ENCODE results near the gene STIL. TPM values are rescaled to one million over a fixed set of nuclear protein-coding genes. Genes with fewer than 3 reads are reported as not detected.

STIL gene
- polyA plus RNA-seq, 2 of the 4 experiments (the other 2 are of a cell fraction) = 10.1 to 21.7 TPM

DNA sequence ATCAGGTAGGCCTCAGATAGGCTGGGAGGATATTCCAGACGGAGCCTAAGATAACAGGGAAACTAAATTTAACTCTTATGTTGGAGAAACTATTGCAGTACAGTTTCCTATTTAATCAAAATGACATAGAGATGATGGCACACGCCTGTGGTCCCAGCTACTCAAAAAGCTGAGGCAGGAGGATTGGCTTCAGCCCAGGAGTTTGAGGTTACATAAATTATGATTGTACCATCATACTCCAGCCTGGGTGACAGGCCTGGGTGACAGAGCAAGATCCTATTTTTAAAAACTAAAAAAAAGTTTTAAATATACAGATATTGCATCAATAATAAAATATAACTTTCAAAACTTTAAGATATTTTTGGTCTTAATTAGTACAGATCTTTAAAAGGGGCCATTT lies 56.7 kb downstream of the STIL start:
- POLR2A ChIA-PET = no interaction called here
- no peak for FAIRE-seq
- Histone ChIP-seq H3K27ac (no peak overlapping the region), H3K4me3 (no peak overlapping the region), H3K4me1 (peaks cover 6% of the 10 kb centered on the region; the same call in 1 of the 3 replicates), H3K4me2 (no peak overlapping the region), H3K9me3 (no peaks in the 10 kb centered on the region)
- DNase-seq (ENCODE audit: low read depth in 1 of 2, low spot score in 1 of 2) = no peak
- ATAC-seq = no peak
- WGBS (ENCODE audit: missing lambda C conversion rate) = 95% methylated on average over 2 of the region's 2 CpGs
- CTCF ChIA-PET = interaction anchor here (1.2 to 3.5 kb wide), 2 partner anchors 64 to 78 kb away, joined by 6 to 13 read pairs; no protein-coding TSS in a partner anchor
- TF ChIP-seq ZFP36 (IDR thresholded peaks at IDR 0.05; ENCODE audit: borderline replicate concordance, partially characterized antibody) (no peak), SREBF2 (IDR thresholded peaks at IDR 0.05) (no peak)

DNA sequence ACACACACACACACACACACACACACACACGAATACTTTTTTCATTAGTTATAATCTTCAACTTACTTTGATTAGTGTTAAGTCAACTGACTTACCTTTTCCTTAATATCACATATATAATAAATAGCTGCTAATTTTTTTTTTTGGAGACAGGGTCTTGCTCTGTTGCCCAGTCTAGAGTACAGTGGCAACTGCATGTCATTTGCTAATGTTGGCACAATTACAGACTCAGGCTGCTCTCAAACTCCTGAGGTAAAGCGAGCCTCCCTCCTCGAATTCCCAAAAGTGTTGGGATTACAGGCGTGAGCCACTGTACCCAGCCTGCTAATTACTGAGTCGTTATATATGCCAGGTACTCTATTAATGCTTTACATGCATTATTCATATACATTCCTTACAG lies 61.2 kb downstream of the STIL start:
- peaks cover 6% of the 10 kb centered on the region; the same call in 1 of the 3 replicates for H3K4me1 ChIP-seq
- H3K4me2 ChIP-seq = no peak overlapping the region
- POLR2A ChIA-PET = no interaction called here
- DNase-seq (ENCODE audit: low read depth in 1 of 2, low spot score in 1 of 2) (no peak), FAIRE-seq (no peak), ATAC-seq (no peak)
- CTCF ChIA-PET = interaction anchor here (1.7 to 2.1 kb wide), 3 partner anchors 10 to 74 kb away, joined by 4 to 7 read pairs (median 5); no protein-coding TSS in a partner anchor
- 90% methylated on average over 5 of the region's 5 CpGs for WGBS (ENCODE audit: missing lambda C conversion rate)
- no peaks in the 10 kb centered on the region for H3K9me3 ChIP-seq
- TF ChIP-seq RAD21 (conservative IDR thresholded peaks at IDR 0.05 in 1 of 2, IDR thresholded peaks at IDR 0.05 in 1 of 2) (no peak), JUNB (IDR thresholded peaks at IDR 0.05) (no peak)
- TF ChIP-seq, protein P1, sequence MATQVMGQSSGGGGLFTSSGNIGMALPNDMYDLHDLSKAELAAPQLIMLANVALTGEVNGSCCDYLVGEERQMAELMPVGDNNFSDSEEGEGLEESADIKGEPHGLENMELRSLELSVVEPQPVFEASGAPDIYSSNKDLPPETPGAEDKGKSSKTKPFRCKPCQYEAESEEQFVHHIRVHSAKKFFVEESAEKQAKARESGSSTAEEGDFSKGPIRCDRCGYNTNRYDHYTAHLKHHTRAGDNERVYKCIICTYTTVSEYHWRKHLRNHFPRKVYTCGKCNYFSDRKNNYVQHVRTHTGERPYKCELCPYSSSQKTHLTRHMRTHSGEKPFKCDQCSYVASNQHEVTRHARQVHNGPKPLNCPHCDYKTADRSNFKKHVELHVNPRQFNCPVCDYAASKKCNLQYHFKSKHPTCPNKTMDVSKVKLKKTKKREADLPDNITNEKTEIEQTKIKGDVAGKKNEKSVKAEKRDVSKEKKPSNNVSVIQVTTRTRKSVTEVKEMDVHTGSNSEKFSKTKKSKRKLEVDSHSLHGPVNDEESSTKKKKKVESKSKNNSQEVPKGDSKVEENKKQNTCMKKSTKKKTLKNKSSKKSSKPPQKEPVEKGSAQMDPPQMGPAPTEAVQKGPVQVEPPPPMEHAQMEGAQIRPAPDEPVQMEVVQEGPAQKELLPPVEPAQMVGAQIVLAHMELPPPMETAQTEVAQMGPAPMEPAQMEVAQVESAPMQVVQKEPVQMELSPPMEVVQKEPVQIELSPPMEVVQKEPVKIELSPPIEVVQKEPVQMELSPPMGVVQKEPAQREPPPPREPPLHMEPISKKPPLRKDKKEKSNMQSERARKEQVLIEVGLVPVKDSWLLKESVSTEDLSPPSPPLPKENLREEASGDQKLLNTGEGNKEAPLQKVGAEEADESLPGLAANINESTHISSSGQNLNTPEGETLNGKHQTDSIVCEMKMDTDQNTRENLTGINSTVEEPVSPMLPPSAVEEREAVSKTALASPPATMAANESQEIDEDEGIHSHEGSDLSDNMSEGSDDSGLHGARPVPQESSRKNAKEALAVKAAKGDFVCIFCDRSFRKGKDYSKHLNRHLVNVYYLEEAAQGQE (IDR thresholded peaks at IDR 0.05) = no peak
- H3K4me3 ChIP-seq = no peak overlapping the region
- no peak overlapping the region for H3K27ac ChIP-seq

DNA sequence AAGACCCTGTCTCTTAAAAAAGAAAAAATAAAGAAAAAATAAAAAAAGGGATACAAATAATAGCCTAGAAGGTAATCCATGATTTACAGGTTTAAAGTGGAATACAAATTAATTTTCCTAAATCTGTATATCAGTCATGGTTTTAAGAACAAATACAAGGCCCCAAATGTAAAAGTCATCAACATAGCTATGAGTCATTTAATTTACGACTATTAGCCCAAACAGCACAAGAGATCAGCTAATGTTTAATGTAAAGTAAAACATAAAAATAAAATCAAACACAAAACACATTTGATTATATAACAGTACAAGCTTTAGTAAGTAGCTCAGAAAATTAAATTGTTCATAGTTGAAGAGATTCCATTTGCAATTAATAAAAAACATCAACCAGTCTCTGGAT lies 61.6 kb downstream of the STIL start:
- H3K4me2 ChIP-seq = no peak overlapping the region
- FAIRE-seq = no peak
- H3K4me3 ChIP-seq = no peak overlapping the region
- no peak for DNase-seq (ENCODE audit: low read depth in 1 of 2, low spot score in 1 of 2)
- no peaks in the 10 kb centered on the region for H3K9me3 ChIP-seq
- 78% methylated on average over 1 of the region's 1 CpG for WGBS (ENCODE audit: missing lambda C conversion rate)
- ATAC-seq = no peak
- ChIA-PET CTCF (interaction anchor here (1.2 to 2.1 kb wide), 3 partner anchors 10 to 74 kb away, joined by 3 to 7 read pairs (median 5); no protein-coding TSS in a partner anchor), POLR2A (no interaction called here)
- H3K27ac ChIP-seq = no peak overlapping the region
- TF ChIP-seq, protein P2, sequence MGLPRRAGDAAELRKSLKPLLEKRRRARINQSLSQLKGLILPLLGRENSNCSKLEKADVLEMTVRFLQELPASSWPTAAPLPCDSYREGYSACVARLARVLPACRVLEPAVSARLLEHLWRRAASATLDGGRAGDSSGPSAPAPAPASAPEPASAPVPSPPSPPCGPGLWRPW (IDR thresholded peaks at IDR 0.05) = no peak
- no peak for TF ChIP-seq MAX (IDR thresholded peaks at IDR 0.05)
- no peak for TF ChIP-seq ZC3H11A (IDR thresholded peaks at IDR 0.05)
- TF ChIP-seq FOSB (CRISPR knock-in tag; IDR thresholded peaks at IDR 0.05) = no peak
- no peak for TF ChIP-seq TFCP2L1 (CRISPR knock-in tag; IDR thresholded peaks at IDR 0.05)
- TF ChIP-seq CTCF (IDR thresholded peaks at IDR 0.05) = no peak
- TF ChIP-seq RNF2 (IDR thresholded peaks at IDR 0.05; ENCODE audit: borderline replicate concordance, low read depth) = no peak
- no peak for TF ChIP-seq HOXA7 (CRISPR knock-in tag; IDR thresholded peaks at IDR 0.05)
- no peak for TF ChIP-seq ZSCAN20 (CRISPR knock-in tag; IDR thresholded peaks at IDR 0.05)
- no peak for TF ChIP-seq POLR2A (IDR thresholded peaks at IDR 0.05; ENCODE audit: low read length)
- no peak for TF ChIP-seq CEBPB (IDR thresholded peaks at IDR 0.05)
- TF ChIP-seq TP53 (CRISPR knock-in tag; IDR thresholded peaks at IDR 0.05) = no peak
- TF ChIP-seq KDM1A (IDR thresholded peaks at IDR 0.05; ENCODE audit: low read depth) = no peak
- TF ChIP-seq, protein P3, sequence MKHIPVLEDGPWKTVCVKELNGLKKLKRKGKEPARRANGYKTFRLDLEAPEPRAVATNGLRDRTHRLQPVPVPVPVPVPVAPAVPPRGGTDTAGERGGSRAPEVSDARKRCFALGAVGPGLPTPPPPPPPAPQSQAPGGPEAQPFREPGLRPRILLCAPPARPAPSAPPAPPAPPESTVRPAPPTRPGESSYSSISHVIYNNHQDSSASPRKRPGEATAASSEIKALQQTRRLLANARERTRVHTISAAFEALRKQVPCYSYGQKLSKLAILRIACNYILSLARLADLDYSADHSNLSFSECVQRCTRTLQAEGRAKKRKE (CRISPR knock-in tag; IDR thresholded peaks at IDR 0.05; ENCODE audit: low read depth) = no peak
- TF ChIP-seq, protein P4, sequence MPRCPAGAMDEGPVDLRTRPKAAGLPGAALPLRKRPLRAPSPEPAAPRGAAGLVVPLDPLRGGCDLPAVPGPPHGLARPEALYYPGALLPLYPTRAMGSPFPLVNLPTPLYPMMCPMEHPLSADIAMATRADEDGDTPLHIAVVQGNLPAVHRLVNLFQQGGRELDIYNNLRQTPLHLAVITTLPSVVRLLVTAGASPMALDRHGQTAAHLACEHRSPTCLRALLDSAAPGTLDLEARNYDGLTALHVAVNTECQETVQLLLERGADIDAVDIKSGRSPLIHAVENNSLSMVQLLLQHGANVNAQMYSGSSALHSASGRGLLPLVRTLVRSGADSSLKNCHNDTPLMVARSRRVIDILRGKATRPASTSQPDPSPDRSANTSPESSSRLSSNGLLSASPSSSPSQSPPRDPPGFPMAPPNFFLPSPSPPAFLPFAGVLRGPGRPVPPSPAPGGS (IDR thresholded peaks at IDR 0.05) = no peak
- TF ChIP-seq ELK1 (IDR thresholded peaks at IDR 0.05; ENCODE audit: low read depth, low read length) = no peak
- no peak for TF ChIP-seq POLR2AphosphoS2 (conservative IDR thresholded peaks at IDR 0.05; ENCODE audit: low read length)
- no peak for TF ChIP-seq SREBF2 (IDR thresholded peaks at IDR 0.05)
- no peak for TF ChIP-seq HDAC2 (IDR thresholded peaks at IDR 0.05)
- peaks cover 6% of the 10 kb centered on the region; the same call in 1 of the 3 replicates for H3K4me1 ChIP-seq

Data from A549 (cell line).